Glutamatergic neuron (in vitro differentiated cells): Measurements from ENCODE around the gene SIX3. TPM values are rescaled to one million over a fixed set of nuclear protein-coding genes. Genes with fewer than 3 reads are reported as not detected.

Source experiments
- DNase-seq: peaks from one replicate; pipeline ENCODE4 v3.0.0; 2022
- H3K27ac Mint-ChIP-seq: one replicate; pipeline ENCODE4 v1.8.0; 2020; ENCODE audit warnings: mild to moderate bottlenecking, mixed read lengths, inconsistent platforms; ENCODE audit not compliant: unreplicated experiment
- H3K27me3 Mint-ChIP-seq: one replicate; pipeline ENCODE4 v1.8.0; 2020; ENCODE audit warnings: mild to moderate bottlenecking, moderate library complexity, mixed read lengths, inconsistent platforms; ENCODE audit not compliant: unreplicated experiment
- H3K36me3 Mint-ChIP-seq: one replicate; pipeline ENCODE4 v1.8.0; 2020; ENCODE audit warnings: mild to moderate bottlenecking, mixed read lengths, inconsistent platforms; ENCODE audit not compliant: unreplicated experiment
- H3K4me1 Mint-ChIP-seq: one replicate; pipeline ENCODE4 v1.8.0; 2020; ENCODE audit warnings: mild to moderate bottlenecking, low read depth, mixed read lengths, inconsistent platforms; ENCODE audit not compliant: unreplicated experiment
- H3K4me3 Mint-ChIP-seq: one replicate; pipeline ENCODE4 v1.8.0; 2020; ENCODE audit warnings: mild to moderate bottlenecking, mixed read lengths, inconsistent platforms; ENCODE audit not compliant: unreplicated experiment
- H3K9me3 Mint-ChIP-seq: one replicate; pipeline ENCODE4 v1.8.0; 2020; ENCODE audit warnings: mild to moderate bottlenecking, moderate library complexity, mixed read lengths, inconsistent platforms; ENCODE audit not compliant: unreplicated experiment
- total RNA-seq: library from RNA; stranded (reverse); fragmentation: NEBNext Ultra II Directional; extraction: Animal tissue kit (Norgen Biotek cat#: 25700); gene quantifications from one replicate; pipeline ENCODE4 v1.2.1, GENCODE V29; 2021; ENCODE audit not compliant: unreplicated experiment
- TF ChIP-seq, protein P1 (sequence below): fragments of 200-600 bp; sonication (generic); IDR thresholded peaks from one replicate; pipeline ENCODE4 v1.5.0; 2021; ENCODE audit not compliant: partially characterized antibody, unreplicated experiment

SIX3 gene
- total RNA-seq, 1 donor from 2014 or later, result 0.86 TPM

DNA sequence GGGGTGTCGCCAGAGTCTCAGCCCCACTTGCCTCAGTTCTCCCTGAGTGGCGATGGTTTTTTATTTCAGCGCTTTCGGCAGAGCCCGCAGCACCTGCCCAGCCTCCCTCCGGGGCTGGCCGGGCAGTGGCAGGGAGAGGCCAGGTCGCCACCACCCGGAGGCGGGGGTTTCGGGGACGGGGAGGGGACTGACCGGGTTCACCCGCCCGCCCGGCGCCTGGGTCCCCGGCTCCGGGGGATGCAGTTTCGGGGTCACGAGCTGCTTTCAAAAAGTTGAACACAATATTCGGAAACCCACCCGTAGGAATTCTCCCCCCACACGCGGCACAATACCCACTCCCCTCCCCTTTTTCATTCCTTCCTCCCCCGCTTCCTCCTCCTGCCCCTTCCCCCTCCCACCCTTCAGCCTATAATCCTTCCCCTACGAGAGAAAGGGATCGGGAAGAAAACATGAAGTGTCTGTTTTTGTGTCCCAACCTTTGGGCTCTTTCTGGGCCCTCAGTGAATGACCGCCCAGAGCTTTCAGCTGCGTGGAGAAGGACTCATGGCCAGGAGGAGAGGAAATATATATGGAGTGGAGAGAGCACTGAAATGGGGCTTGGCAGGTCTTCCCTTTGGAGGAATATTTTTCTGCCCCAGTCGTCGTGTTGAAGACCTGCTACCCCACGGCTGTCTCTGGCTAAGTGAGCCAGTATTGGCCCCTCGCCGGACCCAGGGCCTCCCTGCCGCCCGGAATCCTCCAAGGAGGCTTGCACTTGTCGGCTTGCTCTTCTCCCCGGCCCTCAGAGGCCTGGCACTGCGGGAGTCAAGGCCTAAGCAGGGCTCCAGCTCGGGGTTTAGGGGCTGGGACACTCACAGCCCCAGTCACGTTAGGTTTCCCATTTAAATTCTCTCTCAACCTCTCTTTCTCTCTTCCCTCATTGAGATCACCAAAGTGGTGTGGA lies 2.1 kb upstream of the SIX3 start:
- Mint-ChIP-seq H3K4me3 (no peak overlapping the region), H3K27ac (peak overlapping the region; percentile 59), H3K36me3 (no peaks in the 10 kb centered on the region), H3K27me3 (peaks cover 37% of the 10 kb centered on the region), H3K9me3 (peaks cover 12% of the 10 kb centered on the region), H3K4me1 (peaks cover 10% of the 10 kb centered on the region)
- no peak for DNase-seq
- TF ChIP-seq, protein P1, sequence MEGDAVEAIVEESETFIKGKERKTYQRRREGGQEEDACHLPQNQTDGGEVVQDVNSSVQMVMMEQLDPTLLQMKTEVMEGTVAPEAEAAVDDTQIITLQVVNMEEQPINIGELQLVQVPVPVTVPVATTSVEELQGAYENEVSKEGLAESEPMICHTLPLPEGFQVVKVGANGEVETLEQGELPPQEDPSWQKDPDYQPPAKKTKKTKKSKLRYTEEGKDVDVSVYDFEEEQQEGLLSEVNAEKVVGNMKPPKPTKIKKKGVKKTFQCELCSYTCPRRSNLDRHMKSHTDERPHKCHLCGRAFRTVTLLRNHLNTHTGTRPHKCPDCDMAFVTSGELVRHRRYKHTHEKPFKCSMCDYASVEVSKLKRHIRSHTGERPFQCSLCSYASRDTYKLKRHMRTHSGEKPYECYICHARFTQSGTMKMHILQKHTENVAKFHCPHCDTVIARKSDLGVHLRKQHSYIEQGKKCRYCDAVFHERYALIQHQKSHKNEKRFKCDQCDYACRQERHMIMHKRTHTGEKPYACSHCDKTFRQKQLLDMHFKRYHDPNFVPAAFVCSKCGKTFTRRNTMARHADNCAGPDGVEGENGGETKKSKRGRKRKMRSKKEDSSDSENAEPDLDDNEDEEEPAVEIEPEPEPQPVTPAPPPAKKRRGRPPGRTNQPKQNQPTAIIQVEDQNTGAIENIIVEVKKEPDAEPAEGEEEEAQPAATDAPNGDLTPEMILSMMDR, result no peak

DNA sequence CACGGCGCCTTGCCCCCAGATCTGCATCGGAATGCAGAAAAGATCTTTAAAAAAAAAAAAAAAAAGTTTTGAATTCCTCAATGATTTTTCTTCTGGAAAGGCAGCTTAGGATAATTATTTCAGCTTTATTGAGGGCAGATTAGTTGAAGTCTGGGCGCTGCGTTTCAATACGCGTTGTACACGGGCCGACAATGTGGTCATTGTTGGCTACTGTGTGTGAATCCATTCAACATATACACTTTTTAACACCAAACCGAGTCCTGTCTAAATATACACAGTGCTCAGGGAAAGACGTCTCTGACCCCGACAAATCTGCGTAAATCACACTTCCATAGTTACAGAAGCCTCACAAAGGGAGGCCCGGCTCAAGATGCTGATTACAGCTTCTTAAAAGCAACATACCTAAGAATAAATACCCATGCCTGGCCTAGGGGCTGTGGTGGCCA lies 1.4 kb upstream of the SIX3 start:
- Mint-ChIP-seq H3K9me3 (peaks cover 13% of the 10 kb centered on the region), H3K27ac (peak overlapping the region; percentile 59), H3K36me3 (no peaks in the 10 kb centered on the region), H3K27me3 (peaks cover 42% of the 10 kb centered on the region), H3K4me3 (no peak overlapping the region), H3K4me1 (peaks cover 12% of the 10 kb centered on the region)
- no peak for DNase-seq
- TF ChIP-seq, protein P1, result no peak

DNA sequence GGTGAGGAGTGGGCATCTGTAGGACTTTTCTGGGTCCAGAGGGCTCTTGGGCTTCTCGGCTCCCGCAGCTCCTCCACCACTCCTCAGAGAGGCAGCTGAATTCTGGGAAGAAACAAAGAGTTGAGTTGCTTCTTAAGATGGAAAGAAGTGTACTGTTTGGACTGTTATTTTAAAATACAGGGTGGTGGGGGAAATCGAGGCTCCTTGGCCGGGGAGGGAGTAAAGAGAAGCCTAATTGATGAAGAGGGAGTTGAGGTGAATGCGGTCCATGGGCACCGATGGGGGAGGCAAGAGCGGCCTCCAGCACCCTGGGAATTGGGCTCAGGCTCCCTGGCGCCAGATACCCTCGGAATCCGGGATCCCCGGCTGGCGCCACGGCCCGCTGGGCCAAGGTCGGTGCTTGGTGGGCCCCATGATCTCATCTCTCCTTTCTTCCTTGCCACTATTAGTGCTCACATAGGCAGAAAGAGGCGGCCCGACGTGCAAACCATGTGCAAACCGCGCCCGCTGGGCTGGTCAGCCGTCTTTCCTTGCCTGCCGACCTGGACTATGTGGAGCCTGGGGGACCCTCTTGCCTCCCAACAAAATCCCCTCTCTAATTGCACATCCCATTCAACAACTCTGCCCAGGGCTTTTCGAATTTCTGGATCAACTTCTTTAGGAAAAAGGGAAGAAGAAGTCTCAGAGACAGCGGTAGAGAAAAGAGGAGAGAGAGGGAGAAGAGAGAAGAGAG lies 604 bp upstream of the SIX3 start:
- no peaks in the 10 kb centered on the region for H3K36me3 Mint-ChIP-seq
- peaks cover 12% of the 10 kb centered on the region for H3K4me1 Mint-ChIP-seq
- H3K27ac Mint-ChIP-seq, result no peak overlapping the region
- peaks cover 48% of the 10 kb centered on the region for H3K27me3 Mint-ChIP-seq
- peak overlapping the region; percentile 49 for H3K4me3 Mint-ChIP-seq
- DNase-seq, result no peak
- peaks cover 18% of the 10 kb centered on the region for H3K9me3 Mint-ChIP-seq
- TF ChIP-seq, protein P1, result no peak

- peak; percentile 45 for DNase-seq
These were observed 965 bp downstream of the SIX3 start for GRCh38 chr2:44942304-44943030.

More at GRCh38 chr2:44942304-44943030, 965 bp downstream of the SIX3 start:
- Mint-ChIP-seq H3K36me3 (no peaks in the 10 kb centered on the region), H3K4me1 (peaks cover 12% of the 10 kb centered on the region), H3K27ac (no peak overlapping the region), H3K27me3 (peaks cover 51% of the 10 kb centered on the region), H3K9me3 (peaks cover 17% of the 10 kb centered on the region), H3K4me3 (peak overlapping the region; percentile 67)
- TF ChIP-seq, protein P1, result no peak
